OCI-LY7 (cell line): ENCODE data around the gene FLCN. TPM values are rescaled to one million over a fixed set of nuclear protein-coding genes. Genes with fewer than 3 reads are reported as not detected.

Source experiments
- BruUV-seq: library from RNA; stranded (reverse); fragments of 400-500 nt; replicated peaks from 2 replicates; lab custom pipeline; 2021; lab: Mats Ljungman, UMichigan
- CTCF ChIA-PET: fragments of 300-600 bp; sonication (Branson Sonifier 250); formaldehyde crosslinking; loops from one replicate; lab custom pipeline; 2022; ENCODE audit warnings: antibody characterized with exemption; ENCODE audit not compliant: unreplicated experiment; lab: Charles Lee
- POLR2A ChIA-PET: fragments of 300-600 bp; sonication (Branson Sonifier 250); formaldehyde crosslinking; loops from one replicate; lab custom pipeline; 2022; ENCODE audit warnings: antibody characterized with exemption; lab: Charles Lee
- DNase-seq: peaks from one replicate; pipeline ENCODE4 v3.0.0-alpha.2; 2015; ENCODE audit warnings: low spot score
- H2AFZ ChIP-seq: fragments of 200-600 bp; sonication (generic), shearing (Covaris generic); 2 replicates; pipeline ENCODE4 v1.6.1; 2014; ENCODE audit warnings: mild to moderate bottlenecking, antibody characterized with exemption, low read length, moderate library complexity
- H3K27ac ChIP-seq: fragments of 200-600 bp; sonication (generic); 2 replicates; pipeline ENCODE4 v1.5.1; 2014; ENCODE audit warnings: mixed run types, low read depth, mild to moderate bottlenecking, moderate library complexity, low read length, inconsistent platforms; ENCODE audit not compliant: poor library complexity, severe bottlenecking
- H3K36me3 ChIP-seq: fragments of 200-600 bp; sonication (generic); 2 replicates; pipeline ENCODE4 v1.6.1; 2014; ENCODE audit warnings: mild to moderate bottlenecking, antibody characterized with exemption, low read length, moderate library complexity, mixed read lengths; ENCODE audit not compliant: insufficient read depth
- H3K4me1 ChIP-seq: fragments of 200-600 bp; sonication (generic); 2 replicates; pipeline ENCODE4 v1.5.1; 2014; ENCODE audit warnings: mild to moderate bottlenecking, low read length; ENCODE audit not compliant: insufficient read depth, poor library complexity, severe bottlenecking
- H3K4me2 ChIP-seq: fragments of 200-600 bp; sonication (generic); 2 replicates; pipeline ENCODE4 v1.6.1; 2014; ENCODE audit warnings: mild to moderate bottlenecking, low read length
- H3K4me3 ChIP-seq: fragments of 200-600 bp; sonication (generic); 2 replicates; pipeline ENCODE4 v1.5.1; 2014; ENCODE audit warnings: mild to moderate bottlenecking, low read depth, low read length; ENCODE audit not compliant: poor library complexity, severe bottlenecking
- H3K79me2 ChIP-seq: fragments of 200-600 bp; sonication (generic); 2 replicates; pipeline ENCODE4 v1.6.1; 2016; ENCODE audit warnings: low read depth, mild to moderate bottlenecking, low read length, moderate library complexity, mixed read lengths; ENCODE audit not compliant: insufficient read depth
- H3K9me2 ChIP-seq: fragments of 200-600 bp; sonication (generic); 2 replicates; pipeline ENCODE4 v1.6.1; 2016; ENCODE audit warnings: mild to moderate bottlenecking, low read length, mixed read lengths; ENCODE audit not compliant: insufficient read depth
- H3K9me3 ChIP-seq: fragments of 200-600 bp; sonication (generic); 2 replicates; pipeline ENCODE4 v1.6.1; 2014; ENCODE audit warnings: mild to moderate bottlenecking, mixed run types, low read length, mixed read lengths
- H4K20me1 ChIP-seq: fragments of 200-600 bp; sonication (generic); 2 replicates; pipeline ENCODE4 v1.6.1; 2014; ENCODE audit warnings: mild to moderate bottlenecking, antibody characterized with exemption, low read length, moderate library complexity, mixed read lengths; ENCODE audit not compliant: insufficient read depth
- CTCF ChIP-seq: fragments of 200-600 bp; sonication (generic); conservative IDR thresholded peaks from 2 replicates; pipeline ENCODE4 v1.5.1; 2014; ENCODE audit warnings: mild to moderate bottlenecking, antibody characterized with exemption, low read length, moderate library complexity, mixed read lengths
- EZH2phosphoT487 ChIP-seq: fragments of 200-600 bp; sonication (generic); IDR thresholded peaks from 2 replicates; pipeline ENCODE4 v1.6.1; 2018; ENCODE audit warnings: low read depth, borderline replicate concordance, mild to moderate bottlenecking, mixed run types, antibody characterized with exemption, low read length, moderate library complexity, mixed read lengths
- intact Hi-C: fragments of 100-400 bp; cut with micrococcal nuclease; formaldehyde crosslinking; loops from one replicate; pipeline ENCODE4 v1.10.0; 2022; ENCODE audit not compliant: unreplicated experiment
- total RNA-seq, 2 experiments: library from RNA; depleted of rRNA in 1 of 2; stranded (reverse); fragments of >200 nt in 1 of 2; shearing (Covaris generic) in 1 of 2; gene quantifications; 2 replicates each; pipeline ENCODE4 v1.2.3, GENCODE V29; 2014 to 2022

Gene FLCN
- total RNA-seq, 2 experiments from 2014 or later, result 20.5 to 20.9 TPM

DNA sequence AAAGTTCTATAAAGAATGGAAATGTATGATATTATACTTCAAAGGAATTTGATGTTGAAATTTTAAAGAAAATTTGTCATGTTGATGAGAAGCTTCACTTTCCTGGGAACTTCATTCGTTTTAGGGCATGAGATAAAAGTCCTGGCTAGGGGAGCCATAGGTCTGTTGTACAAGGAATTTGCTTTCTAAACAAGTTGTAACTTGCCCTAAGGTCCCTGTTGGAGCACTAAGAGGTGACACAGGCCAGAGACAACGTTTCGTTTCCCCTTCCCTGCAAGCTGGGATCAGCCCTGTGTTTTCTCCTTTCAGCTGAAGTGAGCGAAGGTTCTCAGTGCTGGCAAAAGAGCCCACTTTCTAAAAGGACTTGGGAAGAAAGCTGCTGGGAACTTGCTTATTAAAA lies 47.4 kb downstream of the FLCN start:
- TF ChIP-seq EZH2phosphoT487 (no peak), CTCF (no peak)
- no peak overlapping the region for H2AFZ ChIP-seq
- H3K9me3 ChIP-seq, result no peaks in the 10 kb centered on the region
- no peaks in the 10 kb centered on the region for H3K79me2 ChIP-seq
- no peaks in the 10 kb centered on the region for H3K4me1 ChIP-seq
- CTCF ChIA-PET, result no interaction called here
- H3K9me2 ChIP-seq, result no peaks in the 10 kb centered on the region
- no peak overlapping the region for H3K4me3 ChIP-seq
- no peak for DNase-seq
- H3K27ac ChIP-seq, result no peak overlapping the region
- no peaks in the 10 kb centered on the region for H4K20me1 ChIP-seq
- POLR2A ChIA-PET, result no interaction called here
- no peak overlapping the region for H3K4me2 ChIP-seq
- intact Hi-C loops, result no loop called here
- no TSS peak for BruUV-seq
- H3K36me3 ChIP-seq, result no peaks in the 10 kb centered on the region

DNA sequence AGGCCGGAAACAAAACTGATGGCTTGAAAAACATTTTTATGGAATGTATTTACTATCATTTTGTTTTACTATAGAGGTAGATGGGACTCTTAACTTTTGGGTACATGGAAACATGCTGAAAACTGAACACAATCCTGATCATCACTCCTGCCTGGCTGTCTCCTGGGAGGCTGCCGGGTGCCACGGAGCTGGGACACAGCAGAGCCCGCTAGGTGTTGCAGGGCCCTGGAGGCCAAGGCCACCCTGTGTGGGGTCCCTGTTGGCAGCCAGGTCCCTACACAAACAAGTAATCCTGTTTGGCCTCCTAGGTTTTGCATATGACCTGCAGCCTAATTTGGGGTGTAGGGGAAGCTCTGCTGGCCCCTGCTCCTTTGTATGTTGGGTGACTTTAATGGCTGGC lies 48.4 kb downstream of the FLCN start:
- CTCF ChIA-PET, result no interaction called here
- intact Hi-C loops, result no loop called here
- POLR2A ChIA-PET, result no interaction called here

More for the DNA sequence above, 48.4 kb downstream of the FLCN start:
- H3K36me3 ChIP-seq, result no peaks in the 10 kb centered on the region
- H3K4me1 ChIP-seq, result no peaks in the 10 kb centered on the region
- no peaks in the 10 kb centered on the region for H3K79me2 ChIP-seq
- no peak for TF ChIP-seq CTCF
- no peak for TF ChIP-seq EZH2phosphoT487
- DNase-seq, result no peak
- H2AFZ ChIP-seq, result no peak overlapping the region
- H3K9me3 ChIP-seq, result no peaks in the 10 kb centered on the region
- H3K27ac ChIP-seq, result no peak overlapping the region
- BruUV-seq, result no TSS peak
- H3K4me3 ChIP-seq, result no peak overlapping the region
- no peak overlapping the region for H3K4me2 ChIP-seq
- H3K9me2 ChIP-seq, result no peaks in the 10 kb centered on the region
- no peaks in the 10 kb centered on the region for H4K20me1 ChIP-seq
